GM12878 (cell line): ENCODE measurements around the gene METTL27. TPM values are rescaled to one million over a fixed set of nuclear protein-coding genes. Genes with fewer than 3 reads are reported as not detected.

Experiments
- ASH2L ChIP-seq: fragments of 300-600, 200-600 bp; sonication (generic); IDR thresholded peaks from 2 replicates; pipeline ENCODE4 v1.6.1; 2017; ENCODE audit warnings: low read depth, mild to moderate bottlenecking, borderline replicate concordance
- BMI1 ChIP-seq: fragments of 450-650 bp; IDR thresholded peaks from 2 replicates; pipeline ENCODE4 v1.6.1; 2016; ENCODE audit warnings: mild to moderate bottlenecking, moderate library complexity, borderline replicate concordance
- CHD4 ChIP-seq: fragments of 200-600 bp; sonication (generic); IDR thresholded peaks from 2 replicates; pipeline ENCODE4 v1.6.1; 2016; ENCODE audit warnings: mild to moderate bottlenecking
- EGR1 ChIP-seq, 2 experiments: IDR thresholded peaks; 1 replicate in 1 of 2; 2 replicates in 1 of 2; pipeline ENCODE4 v1.6.1; 2011 to 2012; ENCODE audit warnings: low read depth in 2 of 2, low read length in 2 of 2, borderline replicate concordance in 1 of 2, mild to moderate bottlenecking in 1 of 2, moderate library complexity in 1 of 2
- FOXM1 ChIP-seq: IDR thresholded peaks from 2 replicates; pipeline ENCODE4 v1.6.1; 2012; ENCODE audit warnings: low read depth, mild to moderate bottlenecking, inconsistent platforms, low read length, moderate library complexity
- KLF5 ChIP-seq: fragments of 450-650 bp; IDR thresholded peaks from 2 replicates; pipeline ENCODE4 v1.6.1; 2014; ENCODE audit warnings: mild to moderate bottlenecking; ENCODE audit not compliant: partially characterized antibody
- RAD51 ChIP-seq: fragments of 450-650 bp; IDR thresholded peaks from 2 replicates; pipeline ENCODE4 v1.6.1; 2016; ENCODE audit warnings: moderate library complexity, mild to moderate bottlenecking, inconsistent platforms
- polyA plus RNA-seq, 11 experiments: library from polyadenylated mRNA; depleted of rRNA in 4 of 11; unstranded in 6 of 11; stranded (reverse) in 5 of 11; fragments of >200 nt; fragmentation: Nextera tagmentation in 4 of 11; fragmentation: Illumina TruSeq in 1 of 11; extraction: Ambion mirVana in 4 of 11; extraction: Trizol in 1 of 11; gene quantifications; 1 replicate in 1 of 11; 2 replicates in 10 of 11; pipeline versions ENCODE4 v1.2.1 to v1.2.3, GENCODE V29; 2011 to 2016; ENCODE audit warnings: inconsistent platforms in 2 of 11, missing spikeins in 2 of 11, low read depth in 1 of 11
- total RNA-seq, 4 experiments: library from RNA; depleted of rRNA in 3 of 4; stranded (reverse); fragments of >200 nt in 3 of 4; fragmentation: Illumina TruSeq in 1 of 4; extraction: Trizol in 1 of 4; gene quantifications; 2 replicates each; pipeline versions ENCODE4 v1.2.1 to v1.2.3, GENCODE V29; 2013 to 2021
- TF ChIP-seq, protein P1 (sequence below): fragments of 150-350 bp; IDR thresholded peaks from 2 replicates; pipeline ENCODE4 v1.6.1; 2016; ENCODE audit warnings: low read depth, low read length
- TF ChIP-seq, protein P2 (sequence below): fragments of 450-650 bp; IDR thresholded peaks from 2 replicates; pipeline ENCODE4 v1.6.1; 2016; ENCODE audit warnings: mild to moderate bottlenecking

METTL27 gene
- total and polyA plus RNA-seq, 10 of the 15 experiments (the other 5 are each of a cell fraction or from before 2014, with no cell fraction given), result 0.10 to 3.4 (median 0.68) TPM

DNA sequence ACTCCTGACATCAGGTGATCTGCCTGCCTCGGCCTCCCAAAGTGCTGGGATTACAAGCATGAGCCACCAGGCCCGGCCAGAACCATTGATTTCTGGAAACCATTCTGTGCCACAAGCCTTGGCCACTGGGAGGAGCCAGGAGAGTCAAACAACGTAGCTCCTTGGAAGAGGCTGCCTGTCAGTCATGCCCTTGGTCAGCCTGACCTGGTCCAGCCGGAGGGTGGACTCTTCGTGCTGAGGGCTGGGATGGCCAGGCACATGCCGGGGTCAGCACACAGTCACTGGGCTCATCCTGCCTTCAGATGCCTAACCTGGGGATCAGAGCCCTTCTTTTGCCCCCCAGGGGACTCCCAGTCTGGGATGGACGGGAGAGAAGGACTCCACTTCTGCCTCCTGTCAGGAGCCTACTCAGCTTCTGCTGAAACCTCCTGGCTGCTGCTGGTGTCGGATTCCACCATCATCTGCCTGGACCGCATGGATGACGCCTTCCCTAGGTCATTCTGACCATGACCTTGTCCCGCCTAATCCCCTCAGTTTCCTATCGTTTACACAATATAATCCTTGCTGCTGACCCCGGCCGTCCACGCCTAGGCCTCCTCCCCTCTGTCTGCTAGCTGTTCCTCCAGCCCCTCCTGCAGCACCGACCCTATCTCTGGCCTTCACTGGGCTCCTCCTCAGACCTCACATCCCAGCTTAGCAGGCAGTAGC is 49.0 kb upstream of the METTL27 start (continued):
- TF ChIP-seq, protein P1, sequence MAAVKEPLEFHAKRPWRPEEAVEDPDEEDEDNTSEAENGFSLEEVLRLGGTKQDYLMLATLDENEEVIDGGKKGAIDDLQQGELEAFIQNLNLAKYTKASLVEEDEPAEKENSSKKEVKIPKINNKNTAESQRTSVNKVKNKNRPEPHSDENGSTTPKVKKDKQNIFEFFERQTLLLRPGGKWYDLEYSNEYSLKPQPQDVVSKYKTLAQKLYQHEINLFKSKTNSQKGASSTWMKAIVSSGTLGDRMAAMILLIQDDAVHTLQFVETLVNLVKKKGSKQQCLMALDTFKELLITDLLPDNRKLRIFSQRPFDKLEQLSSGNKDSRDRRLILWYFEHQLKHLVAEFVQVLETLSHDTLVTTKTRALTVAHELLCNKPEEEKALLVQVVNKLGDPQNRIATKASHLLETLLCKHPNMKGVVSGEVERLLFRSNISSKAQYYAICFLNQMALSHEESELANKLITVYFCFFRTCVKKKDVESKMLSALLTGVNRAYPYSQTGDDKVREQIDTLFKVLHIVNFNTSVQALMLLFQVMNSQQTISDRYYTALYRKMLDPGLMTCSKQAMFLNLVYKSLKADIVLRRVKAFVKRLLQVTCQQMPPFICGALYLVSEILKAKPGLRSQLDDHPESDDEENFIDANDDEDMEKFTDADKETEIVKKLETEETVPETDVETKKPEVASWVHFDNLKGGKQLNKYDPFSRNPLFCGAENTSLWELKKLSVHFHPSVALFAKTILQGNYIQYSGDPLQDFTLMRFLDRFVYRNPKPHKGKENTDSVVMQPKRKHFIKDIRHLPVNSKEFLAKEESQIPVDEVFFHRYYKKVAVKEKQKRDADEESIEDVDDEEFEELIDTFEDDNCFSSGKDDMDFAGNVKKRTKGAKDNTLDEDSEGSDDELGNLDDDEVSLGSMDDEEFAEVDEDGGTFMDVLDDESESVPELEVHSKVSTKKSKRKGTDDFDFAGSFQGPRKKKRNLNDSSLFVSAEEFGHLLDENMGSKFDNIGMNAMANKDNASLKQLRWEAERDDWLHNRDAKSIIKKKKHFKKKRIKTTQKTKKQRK, result no peak
- TF ChIP-seq BMI1 (no peak), ASH2L (no peak), RAD51 (no peak), FOXM1 (no peak), KLF5 (no peak), EGR1 (IDR thresholded peaks at IDR 0.05; ENCODE audit: borderline replicate concordance in 1 of 2, low read depth in 2 of 2, low read length in 2 of 2) (no peak), CHD4 (no peak)
- TF ChIP-seq, protein P2, sequence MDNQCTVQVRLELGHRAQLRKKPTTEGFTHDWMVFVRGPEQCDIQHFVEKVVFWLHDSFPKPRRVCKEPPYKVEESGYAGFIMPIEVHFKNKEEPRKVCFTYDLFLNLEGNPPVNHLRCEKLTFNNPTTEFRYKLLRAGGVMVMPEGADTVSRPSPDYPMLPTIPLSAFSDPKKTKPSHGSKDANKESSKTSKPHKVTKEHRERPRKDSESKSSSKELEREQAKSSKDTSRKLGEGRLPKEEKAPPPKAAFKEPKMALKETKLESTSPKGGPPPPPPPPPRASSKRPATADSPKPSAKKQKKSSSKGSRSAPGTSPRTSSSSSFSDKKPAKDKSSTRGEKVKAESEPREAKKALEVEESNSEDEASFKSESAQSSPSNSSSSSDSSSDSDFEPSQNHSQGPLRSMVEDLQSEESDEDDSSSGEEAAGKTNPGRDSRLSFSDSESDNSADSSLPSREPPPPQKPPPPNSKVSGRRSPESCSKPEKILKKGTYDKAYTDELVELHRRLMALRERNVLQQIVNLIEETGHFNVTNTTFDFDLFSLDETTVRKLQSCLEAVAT, result no peak
